H1 (cell line): ENCODE data around the gene HSD17B2. TPM values are rescaled to one million over a fixed set of nuclear protein-coding genes. Genes with fewer than 3 reads are reported as not detected.

Experiments
- CTCF ChIA-PET: fragments of 300-600 bp; sonication (Branson Sonifier 250); formaldehyde crosslinking; loops from one replicate; lab custom pipeline; 2021; ENCODE audit not compliant: partially characterized antibody; lab: Charles Lee
- POLR2A ChIA-PET: fragments of 300-600 bp; sonication (Branson Sonifier 250); formaldehyde crosslinking; loops from one replicate; lab custom pipeline; 2021; ENCODE audit warnings: inconsistent platforms; ENCODE audit not compliant: partially characterized antibody; lab: Charles Lee
- DNase-seq, 2 experiments: peaks; one replicate each; pipeline versions ENCODE4 v3.0.0 to v3.0.0-alpha.2; 2010 to 2022; ENCODE audit warnings: low spot score in 2 of 2, low read depth in 1 of 2, mixed read lengths in 1 of 2
- FAIRE-seq: peaks from 2 replicates; lab custom pipeline; 2011; peaks lifted over from hg19 to GRCh38; lab: Jason Lieb, UNC
- H2AFZ ChIP-seq: 2 replicates; pipeline ENCODE4 v1.8.1; 2012; ENCODE audit warnings: low read length, inconsistent platforms
- H2AK5ac ChIP-seq: 2 replicates; pipeline ENCODE4 v1.6.1; 2013; ENCODE audit warnings: low read depth, low read length
- H2BK120ac ChIP-seq: replicated peaks from 2 replicates; pipeline ENCODE3; 2013; ENCODE audit warnings: low read depth, low read length, inconsistent platforms
- H2BK12ac ChIP-seq: 2 replicates; pipeline ENCODE4 v1.6.1; 2013; ENCODE audit warnings: low read depth, low read length
- H2BK15ac ChIP-seq: 2 replicates; pipeline ENCODE4 v1.6.1; 2013; ENCODE audit warnings: low read length
- H2BK20ac ChIP-seq: 2 replicates; pipeline ENCODE4 v1.6.1; 2013; ENCODE audit warnings: low read length
- H2BK5ac ChIP-seq: 2 replicates; pipeline ENCODE4 v1.6.1; 2013; ENCODE audit warnings: low read depth, low read length
- H3K14ac ChIP-seq: 2 replicates; pipeline ENCODE4 v1.6.1; 2013; ENCODE audit warnings: inconsistent platforms; ENCODE audit not compliant: insufficient read length
- H3K18ac ChIP-seq: 2 replicates; pipeline ENCODE4 v1.6.1; 2013; ENCODE audit warnings: low read length; ENCODE audit errors: extremely low read depth
- H3K23ac ChIP-seq: 2 replicates; pipeline ENCODE4 v1.6.1; 2013; ENCODE audit warnings: inconsistent platforms; ENCODE audit not compliant: insufficient read length
- H3K23me2 ChIP-seq: 2 replicates; pipeline ENCODE4 v1.6.1; 2013; ENCODE audit warnings: low read depth, low read length
- H3K27ac ChIP-seq: 2 replicates; pipeline ENCODE4 v1.6.1; 2011; ENCODE audit warnings: low read depth, low read length, inconsistent platforms
- H3K27me3 ChIP-seq, 4 experiments: replicated peaks in 1 of 4; 1 replicate in 1 of 4; 2 replicates in 3 of 4; pipeline versions ENCODE4 v1.6.1 to v1.8.1; 2011 to 2013; ENCODE audit warnings: low read length in 3 of 4, mild to moderate bottlenecking in 3 of 4, inconsistent platforms in 2 of 4, mixed read lengths in 2 of 4, moderate library complexity in 1 of 4; ENCODE audit not compliant: control insufficient read depth in 3 of 4, insufficient read depth in 3 of 4; ENCODE audit errors: extremely low read depth in 1 of 4
- H3K36me3 ChIP-seq, 4 experiments: 2 replicates each; pipeline versions ENCODE4 v1.6.1 to v1.8.1; 2011 to 2013; ENCODE audit warnings: mild to moderate bottlenecking in 4 of 4, low read length in 3 of 4, moderate library complexity in 2 of 4, control low read depth in 1 of 4, inconsistent platforms in 1 of 4; ENCODE audit not compliant: insufficient read depth in 4 of 4, control insufficient read depth in 2 of 4
- H3K4ac ChIP-seq: replicated peaks from 2 replicates; pipeline ENCODE3; 2013; ENCODE audit warnings: low read length, low read depth, mixed read lengths, inconsistent platforms; ENCODE audit not compliant: insufficient read length
- H3K4me1 ChIP-seq, 4 experiments: replicated peaks in 1 of 4; 1 replicate in 1 of 4; 2 replicates in 3 of 4; pipeline versions ENCODE4 v1.6.1 to v1.8.1; 2011 to 2013; ENCODE audit warnings: low read length in 3 of 4, inconsistent platforms in 2 of 4, mixed read lengths in 1 of 4; ENCODE audit not compliant: insufficient read depth in 4 of 4, control insufficient read depth in 3 of 4
- H3K4me2 ChIP-seq, 2 experiments: 2 replicates each; pipeline versions ENCODE4 v1.6.1 to v1.8.1; 2011 to 2013; ENCODE audit warnings: low read depth in 2 of 2, low read length in 2 of 2, control low read depth in 1 of 2, inconsistent platforms in 1 of 2, mild to moderate bottlenecking in 1 of 2; ENCODE audit not compliant: insufficient read depth in 1 of 2
- H3K4me3 ChIP-seq, 4 experiments: fragments of 200-600, 300-600 bp in 1 of 4; sonication (generic), shearing (Covaris generic), sonication (Bioruptor Twin) in 1 of 4; 2 replicates each; pipeline versions ENCODE4 v1.5.1 to v1.8.1; 2011 to 2016; ENCODE audit warnings: low read length in 4 of 4, low read depth in 3 of 4, control low read depth in 2 of 4, inconsistent platforms in 2 of 4, mild to moderate bottlenecking in 2 of 4, mixed read lengths in 1 of 4, moderate library complexity in 1 of 4; ENCODE audit not compliant: insufficient read depth in 2 of 4; ENCODE audit errors: extremely low read depth in 1 of 4
- H3K56ac ChIP-seq: replicated peaks from 2 replicates; pipeline ENCODE3; 2013; ENCODE audit warnings: low read depth, mild to moderate bottlenecking, mixed read lengths, low read length, inconsistent platforms; ENCODE audit not compliant: insufficient read length
- H3K79me1 ChIP-seq: 2 replicates; pipeline ENCODE4 v1.6.1; 2013; ENCODE audit warnings: low read depth, low read length, control low read depth
- H3K79me2 ChIP-seq, 2 experiments: 2 replicates each; pipeline versions ENCODE4 v1.6.1 to v1.8.1; 2012 to 2013; ENCODE audit warnings: low read length in 2 of 2, mild to moderate bottlenecking in 2 of 2, inconsistent platforms in 1 of 2; ENCODE audit not compliant: insufficient read depth in 2 of 2, control insufficient read depth in 1 of 2
- H3K9ac ChIP-seq, 4 experiments: replicated peaks in 1 of 4; 1 replicate in 1 of 4; 2 replicates in 3 of 4; pipeline versions ENCODE4 v1.6.1 to v1.8.1; 2011 to 2013; ENCODE audit warnings: low read depth in 3 of 4, low read length in 3 of 4, control low read depth in 2 of 4, mild to moderate bottlenecking in 2 of 4, moderate library complexity in 2 of 4, inconsistent platforms in 1 of 4; ENCODE audit errors: extremely low read depth in 1 of 4
- H3K9me3 ChIP-seq, 2 experiments: 2 replicates each; pipeline versions ENCODE4 v1.6.1 to v1.8.1; 2012 to 2013; ENCODE audit warnings: mild to moderate bottlenecking in 2 of 2, moderate library complexity in 2 of 2, control low read depth in 1 of 2, inconsistent platforms in 1 of 2, low read depth in 1 of 2, low read length in 1 of 2, mixed read lengths in 1 of 2; ENCODE audit not compliant: insufficient read depth in 2 of 2
- H4K20me1 ChIP-seq, 2 experiments: replicated peaks in 1 of 2; 2 replicates each; pipeline versions ENCODE3 to v1.8.1; 2011 to 2013; ENCODE audit warnings: inconsistent platforms in 2 of 2, low read length in 2 of 2, mild to moderate bottlenecking in 1 of 2; ENCODE audit not compliant: insufficient read depth in 2 of 2, control insufficient read depth in 1 of 2
- H4K5ac ChIP-seq: 2 replicates; pipeline ENCODE4 v1.6.1; 2013; ENCODE audit warnings: low read length, low read depth, mixed read lengths, inconsistent platforms; ENCODE audit not compliant: insufficient read length
- H4K8ac ChIP-seq: 2 replicates; pipeline ENCODE4 v1.8.0; 2013; ENCODE audit warnings: mild to moderate bottlenecking, moderate library complexity, low read length, inconsistent platforms; ENCODE audit not compliant: insufficient read depth; ENCODE audit errors: extremely low read depth
- H4K91ac ChIP-seq: replicated peaks from 2 replicates; pipeline ENCODE3; 2013; ENCODE audit warnings: low read length, mixed read lengths, inconsistent platforms; ENCODE audit not compliant: insufficient read length
- ATF2 ChIP-seq: IDR thresholded peaks from 2 replicates; pipeline ENCODE4 v1.6.1; 2012; ENCODE audit warnings: low read length, inconsistent platforms
- CREB1 ChIP-seq: IDR thresholded peaks from 2 replicates; pipeline ENCODE4 v1.6.1; 2012; ENCODE audit warnings: inconsistent platforms
- GABPA ChIP-seq: IDR thresholded peaks from 2 replicates; pipeline ENCODE4 v1.6.1; 2011; ENCODE audit warnings: mild to moderate bottlenecking, low read length, moderate library complexity, borderline replicate concordance; ENCODE audit not compliant: insufficient read depth
- JUN ChIP-seq: IDR thresholded peaks from 2 replicates; pipeline ENCODE4 v1.6.1; 2011; ENCODE audit warnings: low read depth, mild to moderate bottlenecking, improper control_type of control experiment, low read length
- KDM4A ChIP-seq: IDR thresholded peaks from one replicate; pipeline ENCODE4 v1.7.1; 2012; ENCODE audit warnings: low read depth, mild to moderate bottlenecking, moderate library complexity, low read length, inconsistent platforms; ENCODE audit not compliant: severe bottlenecking
- MAX ChIP-seq: IDR thresholded peaks from 2 replicates; pipeline ENCODE4 v1.6.1; 2012; ENCODE audit warnings: inconsistent platforms
- NANOG ChIP-seq: IDR thresholded peaks from 2 replicates; pipeline ENCODE4 v1.6.1; 2011; ENCODE audit warnings: low read length, low read depth, mild to moderate bottlenecking, inconsistent platforms; ENCODE audit not compliant: insufficient read depth, poor library complexity, severe bottlenecking
- SAP30 ChIP-seq: fragments of 300-600 bp; sonication (generic); IDR thresholded peaks from 2 replicates; pipeline ENCODE4 v1.7.1; 2012; ENCODE audit warnings: low read length, moderate library complexity, mild to moderate bottlenecking, inconsistent platforms; ENCODE audit not compliant: insufficient read depth, insufficient replicate concordance
- SIRT6 ChIP-seq: IDR thresholded peaks from one replicate; pipeline ENCODE4 v1.7.1; 2012; ENCODE audit warnings: low read length, inconsistent platforms
- ZNF274 ChIP-seq: IDR thresholded peaks from 2 replicates; pipeline ENCODE4 v1.7.0; 2012; ENCODE audit warnings: low read length, borderline replicate concordance; ENCODE audit errors: extremely low read depth
- WGBS, 2 experiments: shearing (Covaris generic) in 1 of 2; methylation state at CpG; one replicate each; pipeline versions ENCODE4 v1.1.6 to v1.1.7; 2013 to 2015; ENCODE audit warnings: low lambda C conversion rate in 2 of 2, mixed read lengths in 2 of 2, inconsistent platforms in 1 of 2, low coverage in 1 of 2, missing lambda C conversion rate in 1 of 2; ENCODE audit not compliant: insufficient replicate concordance in 2 of 2, insufficient coverage in 1 of 2, insufficient read length in 1 of 2; ENCODE audit errors: extremely low coverage in 1 of 2, missing lambda C conversion rate in 1 of 2; 5-methylcytosine and 5-hydroxymethylcytosine counted together
- polyA plus RNA-seq, 7 experiments: library from polyadenylated mRNA; depleted of rRNA in 3 of 7; stranded (reverse) in 5 of 7; unstranded in 2 of 7; fragments of >200 nt in 5 of 7; fragments of 200-250 nt in 2 of 7; gene quantifications; 1 replicate in 5 of 7; 2 replicates in 1 of 7; 4 replicates in 1 of 7; pipeline versions ENCODE4 v1.2.1 to v1.2.3, GENCODE V29; 2011 to 2013; ENCODE audit warnings: missing spikeins in 2 of 7, mixed read lengths in 2 of 7
- total RNA-seq: library from RNA; stranded (reverse); fragmentation: NEBNext Ultra II Directional; extraction: Animal tissue kit (Norgen Biotek cat#: 25700); gene quantifications from 2 replicates; pipeline ENCODE4 v1.2.1, GENCODE V29; 2021

HSD17B2 gene
- total and polyA plus RNA-seq, 2 of the 8 experiments (the other 6 are each of a cell fraction or from before 2014, with no cell fraction given): not detected

- CTCF ChIA-PET: interaction anchor here (0.8 to 2.8 kb wide), 3 partner anchors 17 to 191 kb away, joined by 3 to 19 read pairs (median 5); no protein-coding TSS in a partner anchor
- H3K27ac ChIP-seq: no peak overlapping the region
- TF ChIP-seq NANOG: no peak
- TF ChIP-seq SIRT6: no peak
- no peak for TF ChIP-seq CREB1
- TF ChIP-seq ATF2: no peak
- no peak for TF ChIP-seq KDM4A
- no peak for TF ChIP-seq SAP30
- no peak for TF ChIP-seq GABPA
- TF ChIP-seq ZNF274: no peak
- no peak for TF ChIP-seq MAX
- TF ChIP-seq JUN: no peak
These were observed 8.9 kb downstream of the HSD17B2 start for GRCh38 chr16:82043680-82044584.

More at GRCh38 chr16:82043680-82044584, 8.9 kb downstream of the HSD17B2 start:
- Histone ChIP-seq H3K56ac (no peak overlapping the region), H3K4me3 (no peak overlapping the region), H2AFZ (no peak overlapping the region), H3K4me1 (no peaks in the 10 kb centered on the region), H3K4me2 (no peak overlapping the region), H2AK5ac (no peak overlapping the region), H3K9me3 (no peaks in the 10 kb centered on the region), H3K27me3 (no peaks in the 10 kb centered on the region), H3K36me3 (no peaks in the 10 kb centered on the region), H2BK5ac (no peak overlapping the region), H3K79me2 (no peaks in the 10 kb centered on the region), H4K5ac (no peak overlapping the region), H2BK120ac (no peak overlapping the region), H3K18ac (no peak overlapping the region), H3K79me1 (no peaks in the 10 kb centered on the region), H3K4ac (no peak overlapping the region), H2BK20ac (no peak overlapping the region), H3K23me2 (no peaks in the 10 kb centered on the region; the same call in 1 of the 2 replicates), H3K23ac (no peak overlapping the region), H2BK15ac (no peak overlapping the region), H4K91ac (no peak overlapping the region), H3K9ac (no peak overlapping the region), H3K14ac (no peak overlapping the region), H4K20me1 (no peaks in the 10 kb centered on the region), H4K8ac (no peak overlapping the region), H2BK12ac (no peak overlapping the region)
- DNase-seq (no peak), FAIRE-seq (no peak)
- WGBS, 2 experiments: 90% methylated on average over 6 of the region's 6 CpGs; no CpG with 5 or more reads in 1 of the 2 experiments
- POLR2A ChIA-PET: no interaction called here
